Mesenchymal stem cell (in vitro differentiated cells and primary cell): Measurements from ENCODE around the gene CIAO2B.

Experiments used
- DNase-seq: peaks from one replicate; pipeline ENCODE4 v3.0.0-alpha.2; 2013
- H2AFZ ChIP-seq: one replicate; pipeline ENCODE4 v1.6.1; 2013; ENCODE audit warnings: low read depth, mild to moderate bottlenecking, control low read depth, inconsistent platforms, low read length, moderate library complexity
- H2AK5ac ChIP-seq: 2 replicates; pipeline ENCODE4 v1.6.1; 2013; ENCODE audit warnings: low read length, moderate library complexity, mild to moderate bottlenecking, inconsistent platforms; ENCODE audit not compliant: severe bottlenecking
- H2BK120ac ChIP-seq: one replicate; pipeline ENCODE4 v1.6.1; 2013; ENCODE audit warnings: low read depth, mild to moderate bottlenecking, inconsistent platforms, low read length, moderate library complexity
- H2BK12ac ChIP-seq, 2 experiments: one replicate each; pipeline ENCODE4 v1.6.1; 2013; ENCODE audit warnings: inconsistent platforms in 2 of 2, low read length in 2 of 2, mild to moderate bottlenecking in 2 of 2, moderate library complexity in 2 of 2, control low read depth in 1 of 2
- H2BK15ac ChIP-seq: one replicate; pipeline ENCODE4 v1.6.1; 2013; ENCODE audit warnings: mild to moderate bottlenecking, low read depth, inconsistent platforms; ENCODE audit not compliant: poor library complexity, severe bottlenecking
- H2BK5ac ChIP-seq: 2 replicates; pipeline ENCODE4 v1.6.1; 2013; ENCODE audit warnings: low read depth, mild to moderate bottlenecking, low read length, control low read depth, inconsistent platforms; ENCODE audit not compliant: poor library complexity, severe bottlenecking
- H3K14ac ChIP-seq, 2 experiments: one replicate each; pipeline ENCODE4 v1.6.1; 2013; ENCODE audit warnings: inconsistent platforms in 2 of 2, low read length in 2 of 2, control low read depth in 1 of 2, mild to moderate bottlenecking in 1 of 2, moderate library complexity in 1 of 2
- H3K18ac ChIP-seq, 2 experiments: one replicate each; pipeline ENCODE4 v1.6.1; 2013; ENCODE audit warnings: inconsistent platforms in 2 of 2, low read length in 2 of 2, control low read depth in 1 of 2, low read depth in 1 of 2, mild to moderate bottlenecking in 1 of 2
- H3K23ac ChIP-seq, 2 experiments: one replicate each; pipeline ENCODE4 v1.6.1; 2013; ENCODE audit warnings: inconsistent platforms in 2 of 2, low read length in 2 of 2, mild to moderate bottlenecking in 2 of 2, moderate library complexity in 2 of 2, control low read depth in 1 of 2
- H3K27ac ChIP-seq: 2 replicates; pipeline ENCODE4 v1.5.1; 2013; ENCODE audit warnings: mild to moderate bottlenecking, moderate library complexity, low read length, control low read depth, inconsistent platforms; ENCODE audit not compliant: poor library complexity, severe bottlenecking
- H3K27me3 ChIP-seq, 2 experiments: 2 replicates each; pipeline versions ENCODE4 v1.6.1 to v1.7.0; 2013; ENCODE audit warnings: low read length in 2 of 2, mild to moderate bottlenecking in 2 of 2, moderate library complexity in 2 of 2, control low read depth in 1 of 2, inconsistent platforms in 1 of 2; ENCODE audit not compliant: control insufficient read depth in 1 of 2, insufficient read depth in 1 of 2
- H3K36me3 ChIP-seq, 2 experiments: 2 replicates each; pipeline versions ENCODE4 v1.6.1 to v1.7.0; 2013; ENCODE audit warnings: low read length in 2 of 2, control low read depth in 1 of 2, inconsistent platforms in 1 of 2, low read depth in 1 of 2, mild to moderate bottlenecking in 1 of 2; ENCODE audit not compliant: insufficient read depth in 2 of 2, control insufficient read depth in 1 of 2
- H3K4ac ChIP-seq, 2 experiments: one replicate each; pipeline ENCODE4 v1.6.1; 2013; ENCODE audit warnings: inconsistent platforms in 2 of 2, low read length in 2 of 2, mild to moderate bottlenecking in 2 of 2, moderate library complexity in 2 of 2, control low read depth in 1 of 2, low read depth in 1 of 2
- H3K4me1 ChIP-seq: 2 replicates; pipeline ENCODE4 v1.6.1; 2013; ENCODE audit warnings: low read depth, low read length, control low read depth; ENCODE audit not compliant: control insufficient read depth, insufficient read depth
- H3K4me2 ChIP-seq: 2 replicates; pipeline ENCODE4 v1.6.1; 2013; ENCODE audit warnings: low read length, mild to moderate bottlenecking, inconsistent platforms; ENCODE audit not compliant: poor library complexity, severe bottlenecking
- H3K4me3 ChIP-seq, 2 experiments: 2 replicates each; pipeline versions ENCODE4 v1.5.1 to v1.7.0; 2013; ENCODE audit warnings: low read length in 2 of 2, mild to moderate bottlenecking in 2 of 2, control low read depth in 1 of 2, low read depth in 1 of 2; ENCODE audit not compliant: insufficient read depth in 1 of 2
- H3K79me1 ChIP-seq: replicated peaks from 2 replicates; pipeline ENCODE4 v1.6.1; 2013; ENCODE audit warnings: mild to moderate bottlenecking, control low read depth, low read length, inconsistent platforms; ENCODE audit not compliant: poor library complexity, severe bottlenecking
- H3K9ac ChIP-seq: 2 replicates; pipeline ENCODE4 v1.7.0; 2013; ENCODE audit warnings: mild to moderate bottlenecking, low read length, moderate library complexity
- H3K9me3 ChIP-seq: 2 replicates; pipeline ENCODE4 v1.7.0; 2013; ENCODE audit warnings: mild to moderate bottlenecking, low read length; ENCODE audit not compliant: control insufficient read depth
- H4K8ac ChIP-seq: one replicate; pipeline ENCODE4 v1.6.1; 2013; ENCODE audit warnings: inconsistent platforms, mild to moderate bottlenecking, low read length, moderate library complexity
- H4K91ac ChIP-seq: one replicate; pipeline ENCODE4 v1.6.1; 2013; ENCODE audit warnings: mild to moderate bottlenecking, low read length, inconsistent platforms
- WGBS: methylation state at CpG from one replicate; pipeline ENCODE4 v1.1.7; 2013; ENCODE audit warnings: mixed read lengths; 5-methylcytosine and 5-hydroxymethylcytosine counted together

CIAO2B gene

GRCh38 chr16:66904428-66904845 is 29.8 kb downstream of the CIAO2B start:
- Histone ChIP-seq H2BK12ac (peak overlapping the region; percentile 97 to 99), H3K79me1 (no peaks in the 10 kb centered on the region), H3K27ac (no peak overlapping the region), H2AFZ (no peak overlapping the region), H3K4me2 (no peak overlapping the region), H3K14ac (peak overlapping the region in 1 of 2 experiments; percentile 95), H2BK5ac (no peak overlapping the region), H2AK5ac (no peak overlapping the region), H2BK120ac (peak overlapping the region; percentile 88), H3K27me3 (peaks cover 19 to 25% of the 10 kb centered on the region in 2 experiments), H3K18ac (peak overlapping the region; percentile 82 to 97), H3K9me3 (no peaks in the 10 kb centered on the region), H2BK15ac (peak overlapping the region; percentile 73), H3K4me1 (peaks cover 31% of the 10 kb centered on the region), H3K9ac (no peak overlapping the region), H4K8ac (peak overlapping the region; percentile 96), H3K4me3 (no peak overlapping the region), H3K4ac (peak overlapping the region; percentile 96 to 98), H4K91ac (peak overlapping the region; percentile 98), H3K36me3 (no peaks in the 10 kb centered on the region), H3K23ac (no peak overlapping the region)
- 90% methylated on average over 10 of the region's 13 CpGs for WGBS
- no peak for DNase-seq

DNA sequence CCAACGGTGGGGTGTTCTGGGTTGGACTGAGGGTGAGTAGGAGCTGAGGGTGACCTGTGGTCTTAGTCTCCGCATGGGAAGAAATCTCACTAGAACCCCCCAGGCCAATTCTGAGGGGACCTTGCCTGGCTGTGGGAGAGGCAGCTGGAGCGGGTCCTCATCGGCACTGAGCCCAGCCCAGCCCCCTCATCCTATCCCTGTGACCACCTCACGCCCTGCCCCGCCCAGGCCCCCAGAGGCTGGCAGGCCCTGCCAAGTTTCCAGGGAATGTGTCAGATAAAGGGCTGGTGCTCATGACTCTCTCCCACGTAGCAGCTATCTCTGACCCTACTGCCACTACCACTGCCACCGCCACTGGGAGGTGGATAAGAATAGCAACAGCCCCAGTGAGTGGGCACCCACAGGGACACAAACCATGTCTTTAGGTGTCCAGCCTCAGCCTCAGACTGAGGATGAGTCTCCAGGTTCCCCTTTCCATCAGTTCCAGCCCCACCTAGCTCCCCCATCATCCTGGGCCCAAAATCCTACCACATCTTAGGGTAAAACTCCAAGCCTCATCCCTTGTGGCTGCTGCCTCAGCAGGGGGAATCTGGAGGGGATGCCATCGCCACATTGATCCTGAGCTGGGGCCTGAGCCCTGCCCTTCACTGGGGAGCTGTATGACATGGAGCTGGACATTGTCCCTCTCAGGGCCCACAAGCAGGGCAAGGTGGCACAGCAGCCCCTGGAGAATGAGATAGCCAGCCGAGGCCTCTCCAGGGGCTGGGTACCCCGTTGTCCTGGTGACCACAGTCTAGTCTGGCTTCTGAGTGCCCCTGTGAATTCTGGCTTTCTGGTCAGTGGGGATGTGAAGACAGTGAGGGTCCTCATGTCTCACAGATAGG is 30.4 kb downstream of the CIAO2B start:
- H4K8ac ChIP-seq: peak overlapping the region; percentile 39
- no peak overlapping the region for H2AK5ac ChIP-seq
- H3K4me3 ChIP-seq: no peak overlapping the region
- H3K9me3 ChIP-seq: no peaks in the 10 kb centered on the region
- peak overlapping the region; percentile 97 to 99 for H2BK12ac ChIP-seq
- H3K36me3 ChIP-seq: no peaks in the 10 kb centered on the region
- H3K23ac ChIP-seq: peak overlapping the region in 1 of 2 experiments; percentile 14
- peaks cover 34% of the 10 kb centered on the region for H3K4me1 ChIP-seq
- H3K18ac ChIP-seq: peak overlapping the region; percentile 82 to 97
- peak overlapping the region in 1 of 2 experiments; percentile 73 for H3K14ac ChIP-seq
- H4K91ac ChIP-seq: peak overlapping the region; percentile 98
- H2BK5ac ChIP-seq: no peak overlapping the region
- no peak overlapping the region for H3K27ac ChIP-seq
- no peak overlapping the region for H2BK120ac ChIP-seq
- H3K9ac ChIP-seq: no peak overlapping the region
- H3K79me1 ChIP-seq: no peaks in the 10 kb centered on the region
- 85% methylated on average over 10 of the region's 11 CpGs for WGBS
- DNase-seq: no peak
- peak overlapping the region; percentile 49 to 62 for H3K4ac ChIP-seq
- no peak overlapping the region for H2AFZ ChIP-seq
- peaks cover 16 to 23% of the 10 kb centered on the region in 2 experiments for H3K27me3 ChIP-seq
- H2BK15ac ChIP-seq: peak overlapping the region; percentile 53
- no peak overlapping the region for H3K4me2 ChIP-seq

DNA sequence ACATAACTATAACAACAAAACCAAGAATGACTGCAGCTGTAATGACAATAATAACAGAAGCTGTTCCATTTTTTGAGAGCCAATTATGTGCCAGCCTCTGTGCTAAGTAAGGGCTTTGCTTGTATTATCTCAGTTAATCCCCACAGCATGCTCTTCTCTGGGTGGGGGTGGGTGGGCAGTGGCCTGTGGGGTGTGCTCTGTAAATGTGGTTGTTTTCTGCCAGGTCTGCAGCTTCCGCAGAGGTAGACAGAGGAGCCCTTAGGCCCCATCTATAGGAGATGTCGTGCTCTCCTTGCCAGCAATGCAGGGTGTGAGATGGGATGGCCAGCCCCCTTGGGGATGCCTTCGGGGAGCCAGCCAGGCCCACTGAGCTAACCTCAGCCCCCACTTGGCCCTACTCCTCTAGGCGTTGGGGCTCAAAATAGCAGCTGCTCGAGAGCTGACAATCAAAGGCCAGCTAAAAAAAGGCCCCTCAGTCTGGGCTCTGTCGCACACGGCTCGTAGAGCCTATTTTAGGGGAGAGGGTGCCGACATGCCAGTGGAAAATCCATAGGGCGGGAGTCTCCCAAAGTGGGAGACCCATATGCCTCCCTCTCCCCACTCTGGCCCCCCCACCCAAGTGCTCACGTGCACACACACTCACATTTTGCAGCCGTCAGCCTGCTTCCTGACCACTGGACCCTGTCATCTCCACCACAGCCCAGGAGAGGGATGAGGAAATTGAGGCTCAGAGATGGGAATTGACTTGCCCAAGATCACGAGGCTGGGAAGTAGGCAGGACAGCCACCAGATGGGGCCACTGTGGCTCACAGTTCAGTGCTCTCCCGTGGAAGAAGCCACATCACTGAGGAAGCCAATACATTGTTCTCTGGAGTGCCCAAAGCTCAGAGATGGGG is 31.3 kb downstream of the CIAO2B start:
- 87% methylated on average over 10 of the region's 14 CpGs for WGBS
- H3K4me2 ChIP-seq: no peak overlapping the region
- peak overlapping the region; percentile 49 for H2BK120ac ChIP-seq

More for the DNA sequence above, 31.3 kb downstream of the CIAO2B start:
- Histone ChIP-seq H2BK15ac (peak overlapping the region; percentile 78), H3K9me3 (no peaks in the 10 kb centered on the region), H3K4me1 (peaks cover 38% of the 10 kb centered on the region), H4K8ac (peak overlapping the region; percentile 36), H2AK5ac (no peak overlapping the region), H2BK12ac (peak overlapping the region; percentile 91 to 99), H3K18ac (peak overlapping the region in 1 of 2 experiments; percentile 97), H4K91ac (peak overlapping the region; percentile 69), H3K9ac (no peak overlapping the region), H3K79me1 (no peaks in the 10 kb centered on the region), H2AFZ (no peak overlapping the region), H3K23ac (no peak overlapping the region), H3K4me3 (no peak overlapping the region), H3K27ac (no peak overlapping the region), H3K14ac (peak overlapping the region in 1 of 2 experiments; percentile 37), H3K36me3 (no peaks in the 10 kb centered on the region), H3K4ac (peak overlapping the region; percentile 26 to 62), H2BK5ac (no peak overlapping the region), H3K27me3 (peaks cover 7 to 14% of the 10 kb centered on the region in 2 experiments)
- no peak for DNase-seq
